Cardiac septum (tissue), 1 donor: Measurements from ENCODE around the gene SMARCC1. TPM values are rescaled to one million over a fixed set of nuclear protein-coding genes. Genes with fewer than 3 reads are reported as not detected.

Source experiments
- DNase-seq: peaks from one replicate; pipeline ENCODE4 v3.0.0-alpha.2; 2020; ENCODE audit warnings: low spot score
- intact Hi-C: fragments of 100-400 bp; cut with DNase I; formaldehyde crosslinking; loops from one replicate; pipeline ENCODE4 v1.14.0; 2022
- total RNA-seq: library from RNA; stranded (reverse); fragmentation: NEBNext Ultra II Directional; extraction: Animal tissue kit (Norgen Biotek cat#: 25700); gene quantifications from one replicate; pipeline ENCODE4 v1.2.1, GENCODE V29; 2021
- donor health status: DM: no; HTN: no; CAD: no.

Gene SMARCC1
- total RNA-seq, 1 donor from 2014 or later = 31.7 TPM

DNA sequence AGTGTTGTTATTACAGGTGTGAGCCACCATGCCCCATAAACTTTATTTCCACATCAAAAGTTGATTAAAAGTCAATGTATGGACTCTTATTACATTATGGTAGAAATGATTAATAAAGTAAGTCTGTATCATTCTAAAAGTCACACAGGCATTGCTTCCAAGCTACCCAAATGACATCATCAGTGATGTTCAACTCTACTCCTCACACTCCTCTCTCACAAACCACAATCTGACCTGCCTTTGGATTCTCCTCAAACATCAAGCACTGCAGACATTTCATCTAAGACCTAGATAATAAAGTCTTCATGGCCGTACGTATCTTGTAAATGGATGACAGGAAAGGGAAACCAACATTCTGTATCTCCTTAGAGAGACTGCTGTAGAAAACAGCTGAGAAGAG lies 68.0 kb downstream of the SMARCC1 start:
- no peak for DNase-seq
- intact Hi-C loops = no loop called here

DNA sequence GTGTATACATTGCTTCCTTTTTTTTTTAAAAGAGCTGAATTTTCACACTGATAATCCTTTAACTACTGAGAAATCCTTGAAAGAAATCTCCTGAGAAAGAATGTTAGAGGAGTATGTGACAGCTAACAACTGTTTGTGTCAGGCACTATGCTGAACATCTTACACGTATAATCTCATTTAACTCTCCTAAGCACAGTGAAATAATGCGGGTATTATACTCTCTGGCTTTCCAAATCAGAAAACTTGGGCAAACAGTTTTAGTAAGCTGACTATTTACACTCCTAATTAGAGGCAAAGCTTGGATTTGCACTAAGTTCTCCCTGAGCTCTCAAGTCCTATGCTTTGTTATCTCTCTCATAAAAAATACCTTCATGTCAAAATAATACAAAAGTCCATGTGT lies 69.3 kb downstream of the SMARCC1 start:
- intact Hi-C loops = no loop called here
- no peak for DNase-seq

DNA sequence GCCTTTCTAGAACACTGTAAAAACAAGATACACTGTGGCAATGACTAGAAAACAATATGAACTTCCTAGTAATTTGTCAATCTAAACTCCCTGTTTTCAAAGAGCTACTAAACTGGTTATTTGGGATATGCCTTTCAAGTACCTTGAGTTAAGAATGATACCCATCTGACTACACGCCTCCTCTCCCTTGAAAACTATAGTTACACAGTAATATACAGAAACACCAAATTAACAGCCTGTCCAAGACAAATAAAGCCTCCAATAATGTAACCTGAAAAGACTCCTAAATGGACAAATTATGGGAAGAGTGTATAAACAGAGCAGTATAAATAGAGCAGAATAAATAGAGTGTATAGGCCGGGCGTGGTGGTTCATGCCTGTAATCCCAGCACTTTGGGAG lies 70.1 kb downstream of the SMARCC1 start:
- intact Hi-C loops = no loop called here
- no peak for DNase-seq

DNA sequence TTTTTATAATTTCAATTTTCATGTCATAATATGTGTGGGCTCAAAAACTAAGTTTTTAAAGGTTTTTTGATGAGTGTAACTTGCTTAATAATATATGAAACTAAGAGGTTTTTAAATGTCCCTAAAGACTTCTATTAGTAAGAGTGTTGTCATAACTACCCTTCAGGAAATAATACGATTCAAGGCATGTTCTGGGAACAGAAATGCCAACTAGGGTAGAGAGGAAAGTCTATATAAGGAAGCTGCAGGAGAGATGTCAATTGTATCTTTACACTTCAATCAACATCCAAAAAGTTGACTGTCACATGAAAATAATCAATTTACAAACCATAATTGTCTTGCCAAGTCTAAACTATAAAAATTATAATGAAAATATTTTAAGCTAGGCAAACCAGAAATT lies 76.3 kb downstream of the SMARCC1 start:
- intact Hi-C loops = no loop called here

DNA sequence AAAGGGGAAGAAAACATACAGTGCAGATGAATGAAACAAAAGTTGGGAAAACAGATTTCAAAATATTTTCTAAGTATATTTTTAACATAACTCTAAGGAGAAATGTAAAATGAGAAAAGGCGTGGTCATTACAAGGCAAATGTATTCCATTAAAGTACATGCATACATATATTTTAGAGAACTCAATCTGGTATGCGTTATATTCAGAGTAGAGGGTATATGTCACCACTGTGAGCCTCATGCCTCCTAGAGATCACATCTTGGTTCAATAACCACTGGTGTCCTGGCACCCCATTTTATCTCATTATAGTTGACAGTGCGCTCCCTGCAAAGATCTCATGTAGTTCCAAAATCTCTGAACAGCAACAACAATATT lies 77.5 kb downstream of the SMARCC1 start:
- no peak for DNase-seq
- intact Hi-C loops = no loop called here

More for the DNA sequence above, 76.3 kb downstream of the SMARCC1 start:
- no peak for DNase-seq

DNA sequence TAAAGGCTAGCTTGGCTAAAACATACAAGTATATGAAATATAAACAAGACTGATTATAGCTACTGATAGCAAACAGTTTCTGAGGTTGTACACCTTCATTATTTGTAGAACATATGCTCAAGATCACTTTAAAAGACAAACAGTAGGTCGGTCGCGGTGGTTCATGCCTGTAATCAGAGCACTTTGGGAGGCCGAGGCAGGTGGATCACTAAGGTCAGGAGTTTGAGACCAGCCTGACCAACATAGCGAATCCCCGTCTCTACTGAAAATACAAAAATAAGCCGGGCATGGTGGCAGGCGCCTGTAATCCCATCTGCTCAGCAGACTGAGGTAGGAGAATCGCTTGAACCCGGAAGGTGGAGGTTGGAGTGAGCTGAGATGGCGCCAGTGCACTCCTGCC lies 80.3 kb downstream of the SMARCC1 start:
- DNase-seq = no peak
- intact Hi-C loops = no loop called here

DNA sequence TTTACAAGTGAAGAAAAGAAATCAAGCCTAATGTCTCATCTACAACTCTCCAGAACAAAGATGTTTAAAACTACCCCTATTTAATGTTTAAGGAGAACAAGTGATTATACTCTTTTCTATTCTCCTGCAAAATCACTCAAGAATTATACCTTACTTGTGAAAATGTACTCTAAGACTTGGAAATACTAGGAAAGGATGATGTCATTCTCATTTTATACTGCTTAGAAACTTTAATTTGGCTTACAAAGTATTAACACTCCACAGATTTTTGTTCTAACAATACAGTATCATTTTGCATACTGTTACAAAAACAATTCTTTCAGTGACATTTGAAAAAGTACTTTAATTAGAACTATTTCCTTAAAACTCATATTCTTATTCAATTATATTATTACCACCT lies 89.5 kb downstream of the SMARCC1 start:
- no peak for DNase-seq
- intact Hi-C loops = no loop called here

DNA sequence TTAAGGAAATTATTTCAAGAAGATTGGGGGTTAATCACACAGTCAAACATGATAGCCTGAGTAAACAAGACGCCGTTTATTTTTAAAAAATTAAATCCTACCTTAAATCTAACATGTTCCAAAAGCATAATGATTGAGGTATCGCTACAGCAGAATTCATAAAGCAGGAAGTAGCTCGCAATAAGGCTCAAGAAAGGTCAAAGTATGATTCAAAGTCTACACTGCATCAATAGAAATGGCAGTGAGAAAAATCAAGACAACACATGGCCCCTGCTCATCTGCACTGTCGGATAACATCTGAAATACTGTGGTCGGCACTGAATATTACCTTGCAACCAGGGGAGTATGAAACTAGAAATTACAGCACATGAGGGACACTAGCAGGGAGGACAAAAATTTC lies 93.2 kb downstream of the SMARCC1 start:
- intact Hi-C loops = no loop called here

DNA sequence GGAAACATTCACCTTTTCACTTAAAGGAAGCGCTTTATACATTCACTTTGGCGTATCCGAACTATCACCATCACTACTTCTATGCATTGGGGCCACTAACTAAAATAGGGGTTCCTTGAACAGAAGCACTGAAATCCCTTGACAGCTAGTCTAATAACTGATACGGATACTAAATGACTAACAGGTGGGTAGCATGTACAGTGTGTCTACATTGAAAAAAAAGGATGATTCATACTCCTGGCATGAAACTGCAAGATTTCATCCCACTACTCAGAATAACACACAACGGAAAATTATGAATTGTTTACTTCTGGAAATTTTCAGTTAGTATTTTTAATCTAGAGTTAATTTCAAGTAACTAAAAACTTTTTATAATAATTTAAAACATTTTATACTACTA lies 96.7 kb downstream of the SMARCC1 start:
- intact Hi-C loops = no loop called here
- no peak for DNase-seq

More for the DNA sequence above, 93.2 kb downstream of the SMARCC1 start:
- DNase-seq = no peak

DNA sequence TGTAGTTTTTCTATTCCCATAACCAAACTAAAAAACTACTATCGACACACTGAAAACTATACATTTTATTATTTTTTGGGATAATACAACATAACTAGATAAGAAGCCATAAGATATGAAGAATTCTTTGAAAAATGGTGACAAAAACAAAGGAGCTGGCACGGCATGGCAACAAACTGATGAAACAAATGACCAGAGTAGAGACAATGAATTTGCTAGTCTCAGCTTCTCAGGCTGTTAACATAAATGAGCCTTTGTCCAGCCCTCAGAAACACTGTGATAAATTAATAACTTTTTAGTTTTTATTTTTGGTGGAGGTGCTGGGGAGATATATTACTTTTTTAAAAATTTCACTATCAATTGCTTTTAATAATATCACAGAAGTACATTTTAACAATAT lies 100.7 kb downstream of the SMARCC1 start:
- DNase-seq = no peak
- intact Hi-C loops = no loop called here

DNA sequence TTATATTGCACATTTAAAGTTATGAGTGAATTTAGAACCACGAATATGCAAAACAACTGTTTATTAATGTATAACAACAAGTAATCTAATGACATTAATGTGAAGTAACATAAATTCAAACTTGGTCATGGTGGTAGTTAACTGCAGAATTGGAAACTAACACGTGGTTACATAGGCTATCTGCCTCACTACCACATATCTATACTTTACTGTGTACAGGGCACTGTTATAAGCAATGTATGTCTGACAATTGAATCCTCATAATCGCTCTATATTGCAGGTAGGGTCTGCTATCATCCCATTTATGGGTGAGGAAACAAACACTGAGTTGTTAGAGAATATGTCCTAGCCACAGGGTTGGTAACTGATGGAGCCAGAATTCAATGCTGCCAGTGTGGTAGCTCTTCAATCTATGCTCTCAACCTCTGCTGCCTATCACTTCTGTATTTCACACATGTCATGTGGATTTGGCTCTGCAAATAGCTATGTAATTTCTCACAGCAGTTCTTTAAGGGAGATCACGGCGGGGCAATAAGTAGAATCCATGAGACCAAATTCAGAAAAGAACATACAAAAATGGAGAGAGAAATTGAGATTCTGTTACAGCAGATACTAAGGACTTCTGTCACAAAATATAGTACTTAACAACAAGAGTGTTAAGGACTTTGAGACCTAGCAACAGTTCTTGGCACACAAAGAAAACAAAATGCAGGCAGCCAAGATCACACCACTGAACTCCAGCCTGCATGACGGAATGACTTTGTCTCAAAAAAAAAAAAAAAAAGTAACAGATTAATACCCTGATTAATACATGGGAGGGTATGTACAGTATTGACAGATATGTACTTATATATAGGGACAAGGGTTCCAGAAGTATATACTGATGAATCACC lies 103.0 kb downstream of the SMARCC1 start:
- no peak for DNase-seq
- intact Hi-C loops = no loop called here

DNA sequence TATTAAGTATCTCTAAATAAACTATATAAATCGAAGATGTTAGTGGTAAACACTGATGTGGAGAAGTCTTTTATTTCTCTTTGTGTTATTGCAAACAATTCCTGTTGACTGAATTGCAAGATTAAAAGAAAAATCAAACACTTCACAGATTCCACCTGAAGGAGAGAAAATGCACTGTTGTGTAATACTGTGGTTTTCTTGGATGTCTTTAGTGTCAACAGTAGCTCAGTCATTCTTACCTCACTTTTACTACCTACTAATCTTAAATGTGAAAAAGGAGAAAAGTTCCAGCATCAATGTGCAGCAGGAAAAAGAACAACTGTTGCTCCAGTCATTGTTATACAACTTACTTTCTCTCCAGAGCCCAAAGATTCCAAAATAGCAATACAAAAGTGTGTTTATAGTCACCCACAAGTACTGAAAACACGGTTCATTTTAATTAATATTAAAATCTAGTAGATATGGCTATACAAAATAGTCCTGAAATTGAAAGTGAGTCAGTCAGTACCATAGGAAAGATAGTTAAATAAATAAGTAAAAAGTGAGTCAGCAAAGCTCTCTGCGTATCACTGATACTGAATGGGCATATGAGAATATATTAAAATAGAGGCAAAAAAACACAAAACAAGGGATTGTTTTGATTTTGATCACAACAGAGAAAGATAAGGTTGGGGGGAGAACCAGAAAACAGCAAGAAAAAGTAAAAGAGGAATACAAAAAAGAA lies 112.5 kb downstream of the SMARCC1 start:
- intact Hi-C loops = no loop called here
- DNase-seq = no peak

DNA sequence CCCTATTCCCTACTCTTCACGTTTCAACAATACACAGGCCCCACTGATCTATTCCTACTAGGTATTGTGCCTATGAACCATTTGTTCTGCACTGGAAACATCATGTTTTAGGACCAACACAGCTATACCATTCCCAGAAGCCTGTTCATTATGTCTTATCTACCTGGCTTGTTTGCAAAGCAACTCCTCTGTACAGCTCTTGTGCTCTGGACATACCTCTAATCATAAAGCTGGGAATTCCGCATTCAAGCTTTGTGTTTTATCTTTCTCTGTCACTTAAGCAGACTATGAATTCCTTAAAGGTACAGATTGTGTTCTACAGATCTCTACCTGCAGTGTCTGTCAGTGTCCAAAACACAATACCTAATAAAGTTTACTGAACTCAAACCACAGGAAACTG lies 115.6 kb downstream of the SMARCC1 start:
- no peak for DNase-seq
- intact Hi-C loops = no loop called here

DNA sequence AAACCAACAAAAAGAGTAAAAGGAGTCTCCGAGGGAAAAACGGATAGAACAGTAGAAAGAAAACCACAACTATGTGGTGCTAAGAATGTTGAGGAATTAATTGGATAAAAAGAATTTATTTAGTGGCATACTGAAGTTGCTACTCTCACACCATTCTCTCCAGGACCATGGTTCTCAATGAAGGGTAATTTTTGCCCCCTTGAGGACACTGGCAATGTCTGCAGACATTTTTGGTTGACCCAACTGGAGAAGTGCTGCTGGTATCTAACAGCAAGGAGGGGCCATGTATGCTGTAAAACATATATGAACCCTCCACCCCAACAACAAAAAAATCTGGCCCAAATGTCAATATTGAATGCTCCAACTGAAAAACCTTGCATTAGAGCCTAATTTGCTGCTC lies 117.2 kb downstream of the SMARCC1 start:
- no peak for DNase-seq
- intact Hi-C loops = no loop called here

DNA sequence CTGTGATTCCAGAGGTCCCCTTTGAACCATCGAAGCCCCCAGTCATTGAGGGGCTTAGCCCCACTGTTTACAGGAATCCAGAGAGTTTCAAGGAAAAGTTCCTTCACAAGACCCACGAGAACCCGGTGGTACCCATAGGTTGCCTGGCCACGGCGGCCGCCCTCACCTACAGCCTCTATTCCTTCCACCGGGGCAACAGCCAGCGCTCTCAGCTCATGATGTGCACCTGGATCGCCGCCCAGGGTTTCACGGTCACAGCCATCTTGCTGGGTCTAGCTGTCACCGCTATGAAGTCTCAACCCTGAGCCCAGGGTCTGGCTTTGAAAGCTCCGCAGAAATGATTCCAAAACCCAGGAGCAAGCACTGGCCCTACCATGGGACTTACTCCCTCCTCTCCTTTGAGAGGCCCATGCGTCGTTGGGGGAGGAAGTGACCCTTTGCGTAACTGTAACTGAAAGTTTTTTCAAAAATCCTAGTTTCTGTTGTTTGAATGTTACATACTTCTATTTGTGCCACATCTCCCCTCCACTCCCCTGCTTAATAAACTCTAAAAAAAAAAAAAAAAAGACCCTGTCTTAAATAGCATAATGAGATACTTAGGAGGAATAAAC lies 118.0 kb downstream of the SMARCC1 start:
- intact Hi-C loops = no loop called here
- DNase-seq = no peak

DNA sequence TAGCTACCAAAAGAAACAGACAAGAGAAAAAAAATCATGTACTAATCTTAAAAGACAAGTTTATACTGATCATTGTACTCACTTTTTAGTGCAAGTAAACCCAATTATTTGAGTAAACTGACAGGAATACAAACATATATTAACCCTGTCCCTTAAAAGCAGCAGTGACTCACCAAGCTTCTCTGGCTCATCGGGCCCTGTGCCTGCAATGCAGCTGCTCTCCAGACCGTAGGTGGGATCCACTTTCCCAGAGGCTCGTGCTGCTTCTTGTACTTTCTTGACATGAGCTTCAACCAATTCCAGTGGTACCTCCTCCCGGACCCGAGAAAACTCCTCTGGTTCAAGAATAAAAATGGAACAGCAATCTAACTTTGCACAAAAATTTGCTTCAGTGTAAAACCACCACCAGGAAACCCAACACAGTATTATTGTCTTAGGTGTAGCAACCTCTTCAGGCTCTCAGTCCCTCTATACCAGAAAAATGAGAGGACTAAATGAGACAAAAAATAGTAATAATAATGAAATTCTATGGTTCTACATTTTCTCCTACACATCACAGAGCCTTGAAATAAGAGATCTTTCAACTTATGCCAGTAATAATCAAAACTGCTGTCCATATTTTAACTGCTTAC lies 120.5 kb downstream of the SMARCC1 start:
- intact Hi-C loops = no loop called here
- DNase-seq = no peak

DNA sequence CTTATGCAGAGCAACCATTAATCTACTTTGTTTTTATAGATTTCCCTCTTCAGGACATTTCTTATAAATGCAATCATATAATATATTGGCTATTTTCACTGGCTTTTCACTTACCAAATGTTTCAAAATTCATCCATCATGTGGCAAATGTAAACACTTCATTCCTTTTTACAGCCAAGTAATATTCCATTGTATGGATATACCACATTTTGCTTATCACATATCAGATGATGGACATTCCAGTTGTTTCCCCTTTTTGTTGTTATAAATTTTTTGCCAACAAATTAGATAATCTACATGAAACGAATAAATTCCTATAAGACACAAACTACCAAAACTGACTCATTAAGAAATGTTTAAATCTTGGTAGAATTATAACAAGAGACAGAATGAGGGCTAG lies 123.2 kb downstream of the SMARCC1 start:
- no peak for DNase-seq
- intact Hi-C loops = no loop called here

DNA sequence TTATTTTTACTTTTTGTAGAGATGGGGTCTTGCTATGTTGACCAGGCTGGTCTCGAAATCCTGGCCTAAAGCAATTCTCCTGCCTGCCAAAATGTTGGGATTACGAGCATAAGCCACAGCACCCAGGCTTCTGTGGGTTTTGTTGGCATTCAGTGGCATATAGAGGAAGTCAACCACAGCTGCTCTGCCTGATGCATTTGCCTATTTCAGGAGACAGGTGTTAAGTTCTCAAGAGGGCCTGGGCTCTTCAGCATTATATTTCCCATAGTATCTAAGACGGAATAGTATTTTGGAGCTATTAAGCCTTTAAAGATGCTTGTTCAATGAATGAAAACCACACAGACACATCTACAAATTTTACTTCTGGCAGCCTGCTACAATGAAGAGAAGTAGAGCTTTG lies 129.6 kb downstream of the SMARCC1 start:
- no peak for DNase-seq
- intact Hi-C loops = no loop called here

DNA sequence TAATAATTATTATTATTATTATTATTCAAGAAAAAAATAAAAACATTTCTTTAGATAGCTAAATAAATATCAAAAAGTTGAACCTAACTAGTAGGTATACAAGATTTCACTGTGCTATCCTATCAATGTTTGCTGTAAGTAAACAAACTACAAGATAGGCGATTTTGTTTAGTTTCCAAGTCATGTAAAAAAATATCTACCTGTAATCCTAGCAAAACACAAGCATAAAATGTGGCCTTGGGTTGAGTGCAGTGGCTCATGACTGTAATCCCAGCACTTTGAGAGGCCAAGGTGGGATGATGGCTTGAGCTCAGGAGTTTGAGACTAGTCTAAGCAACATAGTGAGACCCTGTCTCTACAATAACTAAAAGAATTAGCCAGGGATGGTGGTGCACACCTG lies 131.4 kb downstream of the SMARCC1 start:
- intact Hi-C loops = no loop called here
- no peak for DNase-seq

DNA sequence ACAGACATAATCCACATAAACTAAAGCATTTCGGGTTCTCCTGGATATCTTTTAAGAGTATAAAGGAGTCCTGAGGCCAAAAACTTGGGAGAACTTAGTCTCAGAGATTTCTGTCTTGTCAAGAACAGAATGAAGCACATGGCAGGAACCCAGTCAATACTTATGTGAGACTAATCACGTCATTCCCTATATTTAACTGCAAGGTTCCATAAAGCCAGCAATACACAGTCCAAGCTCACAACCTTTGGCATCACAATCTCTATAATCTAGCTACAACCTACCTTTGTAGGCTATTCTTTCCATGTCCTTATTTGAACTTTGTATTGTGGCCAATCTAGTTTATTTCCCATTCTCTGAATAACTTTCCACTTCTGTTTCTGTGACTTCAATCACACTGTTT lies 134.1 kb downstream of the SMARCC1 start:
- DNase-seq = no peak
- intact Hi-C loops = no loop called here
